IPS DF 19.7 (cell line): ENCODE data around the gene ATOSB.

Experiments
- DNase-seq: peaks from one replicate; pipeline ENCODE4 v3.0.0-alpha.2; 2013; ENCODE audit warnings: low read depth, low spot score

ATOSB gene

GRCh38 chr9:35054871-35055644 lies 60.6 kb downstream of the ATOSB start:
- no peak for DNase-seq

- no peak for DNase-seq
Measured at GRCh38 chr9:35054185-35054835, 61.4 kb downstream of the ATOSB start.
